IPS-20b (cell line): Measurements from ENCODE around the gene CYP39A1.

Experiments
- H3K27ac ChIP-seq: one replicate; pipeline ENCODE4 v1.5.1; 2013; ENCODE audit warnings: low read length
- H3K27me3 ChIP-seq: 2 replicates; pipeline ENCODE4 v1.6.1; 2013; ENCODE audit warnings: mild to moderate bottlenecking, low read length, inconsistent platforms; ENCODE audit not compliant: insufficient read depth
- H3K36me3 ChIP-seq: 2 replicates; pipeline ENCODE4 v1.6.1; 2013; ENCODE audit warnings: low read depth, mild to moderate bottlenecking, inconsistent platforms, low read length, moderate library complexity; ENCODE audit not compliant: insufficient read depth
- H3K4me1 ChIP-seq: 2 replicates; pipeline ENCODE4 v1.6.1; 2013; ENCODE audit warnings: mild to moderate bottlenecking, control low read depth, inconsistent platforms, low read length, moderate library complexity; ENCODE audit not compliant: insufficient read depth
- H3K4me3 ChIP-seq: 2 replicates; pipeline ENCODE4 v1.5.1; 2013; ENCODE audit warnings: mild to moderate bottlenecking, low read length, inconsistent platforms
- H3K9ac ChIP-seq: 2 replicates; pipeline ENCODE4 v1.6.1; 2013; ENCODE audit warnings: low read depth, mild to moderate bottlenecking, inconsistent platforms, low read length, moderate library complexity
- H3K9me3 ChIP-seq: 2 replicates; pipeline ENCODE4 v1.6.1; 2013; ENCODE audit warnings: mild to moderate bottlenecking, low read depth, low read length, inconsistent platforms; ENCODE audit not compliant: insufficient read depth

Gene CYP39A1

DNA sequence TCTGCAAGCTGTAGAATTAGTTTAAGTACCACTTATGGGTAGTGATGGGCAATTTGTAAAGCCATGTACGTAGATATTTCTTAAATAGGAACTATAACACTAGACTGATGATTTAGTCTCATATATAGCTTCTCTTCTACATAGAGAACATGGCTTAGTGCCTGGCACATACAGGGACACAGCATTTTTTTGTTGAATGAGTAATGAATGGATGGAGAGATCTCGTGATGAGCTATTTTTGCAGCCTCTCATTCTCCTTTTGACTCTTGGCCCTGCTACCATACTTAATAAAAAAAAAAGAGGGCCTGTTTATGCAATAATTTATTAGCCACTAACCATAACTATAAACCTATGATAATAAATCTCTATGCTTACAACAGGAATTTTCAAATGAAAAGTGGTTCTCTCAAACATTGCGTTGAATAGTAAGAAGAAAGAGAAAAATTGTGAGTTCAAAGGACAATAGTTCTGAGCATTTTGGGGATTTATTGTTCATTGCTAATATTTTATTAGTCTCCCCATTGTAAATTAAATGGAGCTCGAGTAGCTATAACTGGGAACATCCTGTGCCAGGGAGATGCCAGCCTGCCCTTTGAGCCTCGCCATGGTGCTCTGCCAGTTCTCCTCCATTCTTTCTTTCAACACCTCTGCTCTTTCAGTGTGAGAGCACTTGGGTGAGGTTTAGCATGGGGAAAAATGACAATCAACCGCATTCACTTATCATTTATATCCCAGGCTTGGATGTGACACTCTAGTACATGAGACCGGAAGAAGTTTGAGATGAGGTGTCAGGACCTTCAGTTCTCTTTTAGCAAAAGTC, 146.7 kb downstream of the CYP39A1 start:
- no peak overlapping the region for H3K9ac ChIP-seq
- H3K4me3 ChIP-seq, result no peak overlapping the region
- H3K4me1 ChIP-seq, result no peaks in the 10 kb centered on the region
- no peaks in the 10 kb centered on the region for H3K9me3 ChIP-seq
- H3K36me3 ChIP-seq, result no peaks in the 10 kb centered on the region
- H3K27ac ChIP-seq, result no peak overlapping the region
- no peaks in the 10 kb centered on the region for H3K27me3 ChIP-seq

DNA sequence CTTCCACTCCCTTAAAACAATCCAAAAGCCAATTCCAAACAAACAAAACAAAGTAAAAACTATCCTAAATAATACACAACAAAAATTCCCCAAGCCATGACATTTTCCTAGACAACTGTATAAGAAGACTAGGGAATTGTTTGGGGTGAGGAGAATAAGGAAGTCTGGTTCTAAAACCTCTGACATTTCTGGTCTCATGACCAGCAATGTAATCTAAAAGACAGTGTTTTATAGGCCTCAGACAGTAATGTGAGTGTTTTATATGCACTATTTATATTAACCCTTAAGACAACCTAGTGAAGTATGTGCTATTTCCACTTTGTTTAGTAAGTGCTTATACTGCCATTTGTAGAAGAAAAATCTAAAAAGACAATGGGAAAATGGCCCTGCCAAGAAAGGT, 148.4 kb downstream of the CYP39A1 start:
- Histone ChIP-seq H3K9ac (no peak overlapping the region), H3K36me3 (no peaks in the 10 kb centered on the region), H3K27ac (no peak overlapping the region), H3K4me3 (no peak overlapping the region), H3K9me3 (no peaks in the 10 kb centered on the region), H3K27me3 (no peaks in the 10 kb centered on the region), H3K4me1 (no peaks in the 10 kb centered on the region)

DNA sequence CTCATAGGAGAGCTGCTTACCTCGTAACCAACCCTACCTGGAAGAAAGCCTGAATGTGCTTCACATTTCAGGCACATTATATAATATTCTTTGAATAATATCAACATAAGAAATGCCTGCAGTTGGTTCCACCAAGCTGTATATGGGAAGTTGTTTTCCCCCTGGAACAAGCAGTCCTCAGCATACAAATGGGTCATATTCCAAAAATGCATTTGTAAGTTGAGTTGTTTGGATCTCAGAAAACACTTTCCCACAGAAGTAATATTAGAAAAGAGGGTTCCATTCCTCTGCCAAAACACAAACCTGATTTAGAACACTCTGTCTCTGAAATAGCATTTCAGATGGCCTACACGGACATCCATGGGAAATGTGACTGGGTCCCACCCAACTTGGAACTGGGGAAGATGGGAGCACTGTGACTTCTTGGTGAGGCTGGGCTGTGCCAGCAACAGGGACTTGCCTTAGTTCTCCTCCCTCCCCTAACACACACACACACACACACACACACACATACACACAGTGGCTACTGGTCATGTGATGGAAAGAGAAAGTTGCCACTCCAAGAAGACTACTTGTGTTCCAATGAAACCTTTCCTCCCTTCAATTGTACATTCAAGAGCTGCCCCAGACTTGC, 150.0 kb downstream of the CYP39A1 start:
- H3K9ac ChIP-seq, result no peak overlapping the region
- H3K27ac ChIP-seq, result no peak overlapping the region
- no peaks in the 10 kb centered on the region for H3K27me3 ChIP-seq
- H3K36me3 ChIP-seq, result no peaks in the 10 kb centered on the region
- no peak overlapping the region for H3K4me3 ChIP-seq
- H3K9me3 ChIP-seq, result no peaks in the 10 kb centered on the region
- no peaks in the 10 kb centered on the region for H3K4me1 ChIP-seq

DNA sequence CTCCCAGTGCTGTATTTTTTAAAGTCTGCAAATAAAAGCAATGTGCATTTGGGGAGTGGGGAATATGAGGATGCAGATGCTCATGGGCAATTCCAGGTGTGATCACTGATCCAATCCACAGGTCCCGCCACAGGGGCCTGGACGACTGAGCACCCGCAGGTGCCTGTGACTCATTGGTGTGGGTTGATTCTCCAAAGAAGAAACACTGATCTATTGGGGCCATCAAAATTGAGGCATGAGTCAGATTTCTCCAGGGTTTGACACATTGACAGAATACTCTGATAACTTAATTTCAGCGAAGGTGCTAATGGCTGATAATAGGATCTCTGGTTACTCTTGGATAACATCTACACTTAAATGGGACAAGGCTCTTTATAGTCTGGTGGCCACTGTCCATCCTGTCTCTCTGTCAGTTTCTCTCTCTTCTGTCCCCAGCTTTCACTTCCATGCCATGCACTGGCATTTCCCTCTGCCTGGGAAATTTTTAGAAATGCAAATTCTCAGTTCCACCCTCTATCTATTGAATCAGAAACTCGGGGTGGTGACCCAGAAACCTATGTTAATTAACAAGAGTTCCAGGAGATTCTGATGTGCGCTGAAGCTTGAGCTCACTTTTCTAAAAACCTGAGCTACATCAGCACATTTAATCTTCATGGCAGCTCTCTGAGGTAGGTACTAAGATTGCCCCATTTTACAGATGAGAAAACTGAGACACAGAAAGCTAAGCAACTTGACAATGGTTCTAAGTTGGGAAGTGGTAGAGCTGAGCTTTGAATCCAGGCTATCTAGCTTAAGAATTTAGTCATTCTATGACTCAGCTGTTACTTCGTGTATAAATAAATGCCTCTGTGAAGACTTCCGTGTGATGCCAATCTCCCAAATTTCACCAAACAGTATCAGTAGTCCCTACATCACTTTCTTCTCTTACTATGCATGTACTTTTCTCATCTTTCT, 151.2 kb downstream of the CYP39A1 start:
- Histone ChIP-seq H3K4me1 (no peaks in the 10 kb centered on the region), H3K27me3 (no peaks in the 10 kb centered on the region), H3K9me3 (no peaks in the 10 kb centered on the region), H3K27ac (no peak overlapping the region), H3K9ac (no peak overlapping the region), H3K4me3 (no peak overlapping the region), H3K36me3 (no peaks in the 10 kb centered on the region)

DNA sequence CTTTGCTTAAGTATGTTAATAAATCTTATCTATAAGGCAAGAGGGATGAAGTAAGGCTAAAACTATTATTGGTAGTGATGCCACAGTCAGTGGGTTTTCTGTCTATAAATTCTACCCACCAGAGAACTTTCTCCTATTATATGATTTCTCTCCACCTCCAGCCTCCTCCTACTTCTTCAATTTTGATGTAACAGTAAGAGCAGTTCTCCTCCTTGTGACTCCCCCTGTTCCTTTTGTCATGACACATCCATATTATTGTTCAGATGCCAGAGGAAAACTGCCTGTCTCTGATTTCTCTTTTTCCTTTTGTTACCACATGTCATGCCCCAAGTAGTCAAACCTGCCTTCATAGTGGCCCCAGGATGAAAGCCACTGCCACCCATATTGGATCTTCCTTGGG, 152.2 kb downstream of the CYP39A1 start:
- no peak overlapping the region for H3K4me3 ChIP-seq

More for the DNA sequence above, 152.2 kb downstream of the CYP39A1 start:
- Histone ChIP-seq H3K4me1 (no peaks in the 10 kb centered on the region), H3K9me3 (no peaks in the 10 kb centered on the region), H3K27ac (no peak overlapping the region), H3K27me3 (no peaks in the 10 kb centered on the region), H3K9ac (no peak overlapping the region), H3K36me3 (no peaks in the 10 kb centered on the region)
